BE2C (cell line): ENCODE data around the gene LGALS16.
"Not testable (repeated sequence)": the region's sequence is repeated elsewhere in the genome, so short reads cannot be mapped to it uniquely, and the experiment has no call there.

Experiments
- DNase-seq: peaks from one replicate; pipeline ENCODE4 v3.0.0-alpha.2; 2020
- H3K27me3 ChIP-seq: fragments of 250-450 bp; sonication (Bioruptor Pico); 2 replicates; pipeline ENCODE4 v1.5.1; 2020; ENCODE audit warnings: mild to moderate bottlenecking
- H3K36me3 ChIP-seq: fragments of 250-450 bp; sonication (Bioruptor Pico); 2 replicates; pipeline ENCODE4 v1.5.1; 2020; ENCODE audit warnings: mild to moderate bottlenecking
- H3K4me1 ChIP-seq: fragments of 250-450 bp; sonication (Bioruptor Pico); 2 replicates; pipeline ENCODE4 v1.5.1; 2020
- H3K4me3 ChIP-seq: 2 replicates; pipeline ENCODE4 v1.5.1; 2011; ENCODE audit warnings: low read depth, low read length
- H3K9me3 ChIP-seq: fragments of 250-450 bp; sonication (Bioruptor Pico); 2 replicates; pipeline ENCODE4 v1.5.1; 2020
- TF ChIP-seq, protein P1 (sequence below): IDR thresholded peaks from 2 replicates; pipeline ENCODE4 v1.5.1; 2012; ENCODE audit warnings: mild to moderate bottlenecking, low read depth, low read length

Gene LGALS16

DNA sequence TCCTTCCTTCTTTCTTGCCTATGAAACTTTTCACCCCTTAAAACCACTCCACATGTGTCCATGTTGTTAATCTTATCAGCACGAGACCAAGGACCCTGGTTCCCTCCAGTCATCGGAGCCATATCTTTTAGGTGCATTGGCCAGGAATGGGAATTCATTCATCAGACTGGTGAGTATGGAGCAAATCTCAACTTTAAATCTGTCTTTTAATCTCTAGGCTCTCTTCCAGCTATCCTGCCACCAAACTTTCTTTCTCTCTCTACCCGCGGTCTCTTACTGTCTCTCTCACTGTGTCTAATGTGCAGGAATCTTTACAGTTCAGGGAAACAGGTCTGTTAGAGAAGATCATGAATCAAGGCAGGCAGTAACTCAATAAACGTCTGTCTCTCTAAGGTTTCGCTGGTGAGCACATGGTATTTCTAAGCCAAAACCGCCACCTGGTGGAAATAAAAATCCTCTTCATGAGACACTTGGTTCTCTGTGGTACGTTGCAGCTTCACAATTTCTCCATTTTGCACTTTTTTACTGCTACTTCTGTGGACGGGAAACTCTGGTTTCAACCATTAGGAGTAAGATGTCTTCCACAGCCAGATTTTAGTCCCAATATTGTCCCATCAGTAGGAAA lies 16.1 kb downstream of the LGALS16 start:
- Histone ChIP-seq H3K4me1 (no peaks in the 10 kb centered on the region), H3K27me3 (peaks cover 12% of the 10 kb centered on the region), H3K4me3 (no peak overlapping the region), H3K9me3 (no peaks in the 10 kb centered on the region; the same call in 1 of the 2 replicates), H3K36me3 (no peaks in the 10 kb centered on the region)
- TF ChIP-seq, protein P1, sequence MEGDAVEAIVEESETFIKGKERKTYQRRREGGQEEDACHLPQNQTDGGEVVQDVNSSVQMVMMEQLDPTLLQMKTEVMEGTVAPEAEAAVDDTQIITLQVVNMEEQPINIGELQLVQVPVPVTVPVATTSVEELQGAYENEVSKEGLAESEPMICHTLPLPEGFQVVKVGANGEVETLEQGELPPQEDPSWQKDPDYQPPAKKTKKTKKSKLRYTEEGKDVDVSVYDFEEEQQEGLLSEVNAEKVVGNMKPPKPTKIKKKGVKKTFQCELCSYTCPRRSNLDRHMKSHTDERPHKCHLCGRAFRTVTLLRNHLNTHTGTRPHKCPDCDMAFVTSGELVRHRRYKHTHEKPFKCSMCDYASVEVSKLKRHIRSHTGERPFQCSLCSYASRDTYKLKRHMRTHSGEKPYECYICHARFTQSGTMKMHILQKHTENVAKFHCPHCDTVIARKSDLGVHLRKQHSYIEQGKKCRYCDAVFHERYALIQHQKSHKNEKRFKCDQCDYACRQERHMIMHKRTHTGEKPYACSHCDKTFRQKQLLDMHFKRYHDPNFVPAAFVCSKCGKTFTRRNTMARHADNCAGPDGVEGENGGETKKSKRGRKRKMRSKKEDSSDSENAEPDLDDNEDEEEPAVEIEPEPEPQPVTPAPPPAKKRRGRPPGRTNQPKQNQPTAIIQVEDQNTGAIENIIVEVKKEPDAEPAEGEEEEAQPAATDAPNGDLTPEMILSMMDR: peak; percentile 67
- peak; percentile 37 for DNase-seq

- no peak overlapping the region for H3K4me3 ChIP-seq
- H3K27me3 ChIP-seq: peaks cover 19% of the 10 kb centered on the region
- no peak for DNase-seq
- TF ChIP-seq, protein P1: no peak
- H3K9me3 ChIP-seq: no peaks in the 10 kb centered on the region; the same call in 1 of the 2 replicates
- no peaks in the 10 kb centered on the region for H3K4me1 ChIP-seq
- H3K36me3 ChIP-seq: no peaks in the 10 kb centered on the region
These were observed 16.8 kb downstream of the LGALS16 start for GRCh38 chr19:39672473-39672872.

GRCh38 chr19:39673862-39674261 lies 18.1 kb downstream of the LGALS16 start:
- H3K4me1 ChIP-seq, DNase-seq, H3K4me3 ChIP-seq, H3K9me3 ChIP-seq, H3K36me3 ChIP-seq: not testable (repeated sequence)
- H3K27me3 ChIP-seq: peaks cover 32% of the 10 kb centered on the region

DNA sequence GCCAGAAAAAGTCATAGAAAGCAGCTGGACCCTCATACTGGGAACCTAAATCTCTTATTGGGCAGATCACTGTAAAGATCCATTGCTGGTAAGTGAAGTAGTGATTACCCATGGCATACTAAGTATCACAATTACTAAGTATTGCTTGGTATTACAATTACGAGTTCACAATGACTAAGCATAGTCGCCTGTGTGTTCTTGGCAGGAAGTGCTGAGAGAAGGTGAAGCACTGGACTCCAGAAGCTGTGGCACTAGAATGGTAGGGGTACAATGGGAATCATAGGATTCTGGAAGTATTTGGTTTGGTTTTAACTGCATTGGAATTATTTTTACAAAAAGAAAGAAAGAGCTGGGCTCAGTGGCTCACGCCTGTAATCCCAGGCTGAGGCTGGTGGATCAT lies 20.3 kb downstream of the LGALS16 start:
- H3K36me3 ChIP-seq: no peaks in the 10 kb centered on the region
- TF ChIP-seq, protein P1: no peak
- DNase-seq: no peak
- H3K4me3 ChIP-seq: no peak overlapping the region
- peaks cover 49% of the 10 kb centered on the region for H3K27me3 ChIP-seq
- no peaks in the 10 kb centered on the region for H3K4me1 ChIP-seq
- H3K9me3 ChIP-seq: no peaks in the 10 kb centered on the region

DNA sequence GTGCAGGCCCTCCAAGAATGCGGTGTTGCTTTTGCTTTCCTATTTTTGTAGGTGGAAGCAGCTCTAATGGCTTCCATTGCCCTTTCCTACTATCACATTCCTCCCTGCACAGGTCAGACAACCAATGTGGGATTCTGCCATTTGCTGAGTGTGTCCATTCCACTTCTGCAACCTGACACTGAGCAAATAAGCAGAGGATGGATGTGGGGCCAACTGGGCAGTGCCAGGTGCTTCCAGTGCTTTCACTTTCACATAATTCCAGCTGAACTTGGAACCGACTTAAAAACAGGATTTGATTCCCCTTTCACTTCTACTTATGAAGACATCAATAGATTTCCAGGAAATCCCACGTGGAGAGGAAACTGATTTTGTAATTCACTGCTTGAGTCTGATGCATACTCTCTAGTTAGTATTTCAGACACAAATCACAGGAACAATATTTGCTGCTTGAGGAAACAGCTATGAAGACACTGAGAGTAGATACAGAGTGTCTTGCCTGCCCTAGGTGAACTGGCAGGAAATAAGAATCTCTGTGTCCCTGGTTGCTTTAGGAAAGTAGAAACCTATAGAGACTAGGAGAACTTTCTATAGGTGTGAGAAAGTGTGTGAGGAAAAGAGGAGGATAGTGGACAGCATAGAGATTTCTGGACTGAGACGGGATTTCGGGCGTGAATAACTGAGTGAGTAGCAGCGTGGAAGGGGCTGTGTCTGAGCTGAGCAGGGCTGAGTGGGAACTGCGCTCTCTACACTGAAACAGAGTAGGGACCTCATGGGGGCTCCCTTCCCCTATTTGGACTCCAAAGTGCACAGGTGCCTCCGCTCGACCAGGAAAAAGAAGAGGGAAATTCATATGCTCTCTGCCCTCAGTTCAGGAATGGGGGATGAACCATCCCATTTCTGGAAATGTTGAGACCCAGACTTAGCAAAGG lies 22.5 kb downstream of the LGALS16 start:
- DNase-seq: no peak
- TF ChIP-seq, protein P1: no peak
- no peaks in the 10 kb centered on the region for H3K4me1 ChIP-seq
- peaks cover 52% of the 10 kb centered on the region for H3K27me3 ChIP-seq
- no peaks in the 10 kb centered on the region for H3K36me3 ChIP-seq
- H3K9me3 ChIP-seq: no peaks in the 10 kb centered on the region
- no peak overlapping the region for H3K4me3 ChIP-seq

GRCh38 chr19:39679056-39679790 lies 23.5 kb downstream of the LGALS16 start:
- no peaks in the 10 kb centered on the region for H3K9me3 ChIP-seq
- H3K4me1 ChIP-seq: no peaks in the 10 kb centered on the region
- TF ChIP-seq, protein P1: no peak
- H3K36me3 ChIP-seq: no peaks in the 10 kb centered on the region
- H3K4me3 ChIP-seq: no peak overlapping the region
- peaks cover 55% of the 10 kb centered on the region for H3K27me3 ChIP-seq
- no peak for DNase-seq
